ENCODE results near the gene CLEC4G.

GRCh38 chr19:7767487-7767886 is 35.6 kb upstream of the CLEC4G start:
- TF ChIP-seq CTCF (IDR thresholded peaks at IDR 0.05; ENCODE audit: insufficient read depth, low read length) (no peak), POLR2AphosphoS5 (IDR thresholded peaks at IDR 0.05; ENCODE audit: low read depth) (no peak)

All from HL-60 (cell line).